Ureter (tissue), 1 donor: ENCODE results near the gene KRT14. TPM values are rescaled to one million over a fixed set of nuclear protein-coding genes. Genes with fewer than 3 reads are reported as not detected.
"Not testable (repeated sequence)": the region's sequence is repeated elsewhere in the genome, so short reads cannot be mapped to it uniquely, and the experiment has no call there.

ENCODE experiments used
- DNase-seq: peaks from one replicate; pipeline ENCODE4 v3.0.0-alpha.2; 2020; ENCODE audit warnings: low spot score
- total RNA-seq: library from RNA; stranded (reverse); gene quantifications from one replicate; pipeline ENCODE4 v1.2.4, GENCODE V29; 2023
- donor health status: DM: yes; HTN: yes; CAD: no.

KRT14 gene
- total RNA-seq, 1 donor from 2014 or later = 0.52 TPM

GRCh38 chr17:41623184-41623861 is 36.6 kb upstream of the KRT14 start:
- DNase-seq = not testable (repeated sequence)

- not testable (repeated sequence) for DNase-seq
Measured at GRCh38 chr17:41622340-41623183, 35.9 kb upstream of the KRT14 start.

- DNase-seq = no peak
Measured at GRCh38 chr17:41621916-41622315, 35.2 kb upstream of the KRT14 start.

GRCh38 chr17:41621435-41621817 is 34.7 kb upstream of the KRT14 start:
- not testable (repeated sequence) for DNase-seq

GRCh38 chr17:41620583-41621434 is 34.1 kb upstream of the KRT14 start:
- no peak for DNase-seq

- not testable (repeated sequence) for DNase-seq
Measured at GRCh38 chr17:41619927-41620582, 33.4 kb upstream of the KRT14 start.

- no peak for DNase-seq
Measured at GRCh38 chr17:41619036-41619926, 32.6 kb upstream of the KRT14 start.

GRCh38 chr17:41618341-41619035 is 31.8 kb upstream of the KRT14 start:
- DNase-seq = no peak

- no peak for DNase-seq
Measured at GRCh38 chr17:41617698-41618097, 31.0 kb upstream of the KRT14 start.

- DNase-seq = no peak
Measured at GRCh38 chr17:41617136-41617535, 30.4 kb upstream of the KRT14 start.

GRCh38 chr17:41616486-41616885 is 29.8 kb upstream of the KRT14 start:
- not testable (repeated sequence) for DNase-seq

GRCh38 chr17:41615454-41615853 is 28.8 kb upstream of the KRT14 start:
- no peak for DNase-seq

GRCh38 chr17:41614767-41615166 is 28.1 kb upstream of the KRT14 start:
- DNase-seq = not testable (repeated sequence)

- DNase-seq = no peak
Measured at GRCh38 chr17:41614098-41614497, 27.4 kb upstream of the KRT14 start.

- no peak for DNase-seq
Measured at GRCh38 chr17:41613277-41614082, 26.8 kb upstream of the KRT14 start.

- peak; percentile 68 for DNase-seq
Measured at GRCh38 chr17:41612376-41613160, 25.9 kb upstream of the KRT14 start, which contains the start of gene KRT16. Gene KRT16, minus strand, starts transcription at chr17:41612767. Its CDS starts 79 bp downstream, at chr17:41612688.

- no peak for DNase-seq
Measured at GRCh38 chr17:41610965-41611640, 24.4 kb upstream of the KRT14 start.
